GM12864 (cell line): ENCODE results near the gene NTMT1.

Experiments used
- DNase-seq: peaks from one replicate; pipeline ENCODE4 v3.0.0-alpha.2; 2011; ENCODE audit warnings: low read depth
- H3K4me3 ChIP-seq: 2 replicates; pipeline ENCODE4 v1.5.1; 2011; ENCODE audit warnings: mild to moderate bottlenecking, low read depth, low read length, control low read depth
- TF ChIP-seq, protein P1 (sequence below): IDR thresholded peaks from 2 replicates; pipeline ENCODE4 v1.5.1; 2011; ENCODE audit warnings: low read depth, mild to moderate bottlenecking, moderate library complexity, low read length, control low read depth, inconsistent platforms; ENCODE audit errors: missing control alignments

Gene NTMT1

DNA sequence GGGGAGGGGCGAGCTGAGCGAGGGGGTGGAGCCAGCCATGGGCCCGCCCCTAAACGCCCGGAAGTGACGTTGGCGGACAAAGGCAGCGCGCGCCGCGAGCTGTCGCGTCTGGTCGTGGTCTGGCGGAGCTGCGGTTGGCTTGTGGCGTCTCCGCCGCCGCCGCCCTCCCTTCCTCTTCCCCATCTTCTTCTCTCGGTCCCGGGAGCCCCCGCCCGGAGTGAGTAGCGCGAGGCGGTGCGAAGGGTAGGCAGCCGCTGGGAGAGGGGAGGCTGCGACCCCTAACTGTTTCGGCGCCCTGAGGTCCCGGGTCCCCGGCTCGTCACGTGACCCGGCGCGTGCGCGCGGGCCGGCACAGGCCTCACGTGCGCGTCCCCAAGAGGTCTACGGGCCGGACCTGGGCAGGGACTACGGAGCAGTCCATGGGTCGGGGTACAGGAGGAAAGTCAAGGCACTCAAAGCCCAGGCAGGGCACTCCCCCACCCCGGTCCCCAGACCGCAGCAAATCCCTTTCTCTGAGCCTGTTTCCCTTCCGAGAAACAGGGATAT is at the start of gene NTMT1:
NTMT1 (plus strand) TSS at position 85 of the 546 bp plus-strand sequence. CDS start 6,541 bp downstream, outside the sequence.
- no peak for DNase-seq
- TF ChIP-seq, protein P1, sequence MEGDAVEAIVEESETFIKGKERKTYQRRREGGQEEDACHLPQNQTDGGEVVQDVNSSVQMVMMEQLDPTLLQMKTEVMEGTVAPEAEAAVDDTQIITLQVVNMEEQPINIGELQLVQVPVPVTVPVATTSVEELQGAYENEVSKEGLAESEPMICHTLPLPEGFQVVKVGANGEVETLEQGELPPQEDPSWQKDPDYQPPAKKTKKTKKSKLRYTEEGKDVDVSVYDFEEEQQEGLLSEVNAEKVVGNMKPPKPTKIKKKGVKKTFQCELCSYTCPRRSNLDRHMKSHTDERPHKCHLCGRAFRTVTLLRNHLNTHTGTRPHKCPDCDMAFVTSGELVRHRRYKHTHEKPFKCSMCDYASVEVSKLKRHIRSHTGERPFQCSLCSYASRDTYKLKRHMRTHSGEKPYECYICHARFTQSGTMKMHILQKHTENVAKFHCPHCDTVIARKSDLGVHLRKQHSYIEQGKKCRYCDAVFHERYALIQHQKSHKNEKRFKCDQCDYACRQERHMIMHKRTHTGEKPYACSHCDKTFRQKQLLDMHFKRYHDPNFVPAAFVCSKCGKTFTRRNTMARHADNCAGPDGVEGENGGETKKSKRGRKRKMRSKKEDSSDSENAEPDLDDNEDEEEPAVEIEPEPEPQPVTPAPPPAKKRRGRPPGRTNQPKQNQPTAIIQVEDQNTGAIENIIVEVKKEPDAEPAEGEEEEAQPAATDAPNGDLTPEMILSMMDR, result no peak
- peak within 1 kb of the TSS; percentile 88 for H3K4me3 ChIP-seq

GRCh38 chr9:129576546-129577543 is 49.1 kb upstream of the NTMT1 start:
- H3K4me3 ChIP-seq, result no peak overlapping the region
- no peak for DNase-seq
- TF ChIP-seq, protein P1, result no peak

GRCh38 chr9:129579294-129579693 is 46.7 kb upstream of the NTMT1 start:
- no peak overlapping the region for H3K4me3 ChIP-seq
- DNase-seq, result no peak
- TF ChIP-seq, protein P1, result no peak

DNA sequence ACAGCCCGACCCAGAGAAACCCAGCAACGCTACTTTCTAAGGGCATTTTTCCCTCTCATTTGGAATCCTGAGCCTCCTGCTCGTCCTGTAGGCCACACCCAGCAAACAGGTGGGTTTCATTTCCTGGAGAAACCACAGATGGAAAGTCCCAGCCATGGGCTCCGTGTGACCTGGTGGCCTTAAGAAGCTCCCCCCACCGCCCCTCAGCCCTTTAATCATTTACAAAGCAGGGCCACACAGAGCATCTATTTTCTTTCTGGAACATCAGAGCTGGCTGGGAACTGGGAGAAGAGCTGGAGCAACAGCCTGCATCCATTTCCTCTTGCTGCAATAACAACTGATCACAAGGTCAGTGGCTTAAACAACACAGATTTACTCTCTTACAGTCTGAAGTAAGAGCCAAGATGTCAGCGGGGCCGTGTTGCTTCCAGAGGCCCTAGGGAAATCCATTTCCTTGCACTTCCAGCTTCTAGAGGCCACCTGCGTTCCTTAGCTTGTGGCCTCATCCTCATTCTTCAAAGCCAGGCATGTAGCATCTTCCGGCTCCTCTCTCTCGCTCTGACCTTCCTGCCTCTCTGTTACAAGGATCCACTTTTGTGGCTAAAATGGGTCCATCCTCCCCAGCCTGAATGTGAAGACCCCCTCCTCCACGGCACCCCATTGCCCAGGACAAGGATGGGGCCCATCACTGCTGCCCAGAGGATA is 45.6 kb upstream of the NTMT1 start:
- TF ChIP-seq, protein P1, result no peak
- peak overlapping the region; percentile 17; the same call in 1 of the 2 replicates for H3K4me3 ChIP-seq
- peak; percentile 58 for DNase-seq

GRCh38 chr9:129581505-129582189 is 44.3 kb upstream of the NTMT1 start:
- no peak for DNase-seq
- no peak overlapping the region for H3K4me3 ChIP-seq
- TF ChIP-seq, protein P1, result no peak

GRCh38 chr9:129582855-129583254 is 43.1 kb upstream of the NTMT1 start:
- TF ChIP-seq, protein P1, result no peak
- no peak overlapping the region for H3K4me3 ChIP-seq
- no peak for DNase-seq
